HCT116 (cell line): ENCODE results near the gene NDST3. TPM values are rescaled to one million over a fixed set of nuclear protein-coding genes. Genes with fewer than 3 reads are reported as not detected.

ENCODE experiments used
- ATAC-seq: fragments of 200-7000 bp; cut with Tn5 transposase; 2 replicates; pipeline ENCODE4 v1.9.1; 2020; ENCODE audit warnings: mild to moderate bottlenecking, moderate library complexity
- BruUV-seq: library from RNA; stranded (reverse); fragments of 400-500 nt; replicated peaks from 2 replicates; lab custom pipeline; 2021; lab: Mats Ljungman, UMichigan
- CTCF ChIA-PET: fragments of 300-600 bp; sonication (Branson Sonifier 250); formaldehyde crosslinking; loops from one replicate; lab custom pipeline; 2021; ENCODE audit warnings: antibody characterized with exemption; lab: Charles Lee
- POLR2A ChIA-PET: fragments of 300-600, 350-600 bp; sonication (Branson Sonifier 250); formaldehyde crosslinking; loops from one replicate; lab custom pipeline; 2021; ENCODE audit warnings: antibody characterized with exemption; lab: Charles Lee
- RAD21 ChIA-PET, 2 experiments: fragments of 300-600 bp; sonication (Branson Sonifier 250); formaldehyde crosslinking; loops; one replicate each; lab custom pipeline; 2023; ENCODE audit warnings: low total read pairs in 2 of 2; ENCODE audit not compliant: uncharacterized antibody in 2 of 2, unreplicated experiment in 2 of 2, low non-redundant PET in 1 of 2; lab: Charles Lee
- DNase-seq: peaks from one replicate; pipeline ENCODE4 v3.0.0-alpha.2; 2010; ENCODE audit warnings: low read depth, low spot score
- H2AFZ ChIP-seq: fragments of 200-600 bp; shearing (Covaris generic), sonication (generic); 2 replicates; pipeline ENCODE4 v1.6.1; 2017; ENCODE audit warnings: low read depth, mixed run types, mixed read lengths, antibody characterized with exemption, low read length; ENCODE audit not compliant: poor library complexity, severe bottlenecking
- H3K27ac ChIP-seq: 2 replicates; pipeline ENCODE4 v1.5.1; 2012; ENCODE audit warnings: low read depth, low read length
- H3K27me3 ChIP-seq: fragments of 200-600 bp; sonication (generic); 2 replicates; pipeline ENCODE4 v1.6.1; 2016; ENCODE audit warnings: mixed run types, low read length, mixed read lengths; ENCODE audit not compliant: insufficient read depth
- H3K36me3 ChIP-seq, 2 experiments: fragments of 200-500 bp in 1 of 2; fragments of 200-600 bp in 1 of 2; sonication (Bioruptor generic) in 1 of 2; sonication (generic) in 1 of 2; 2 replicates each; pipeline versions ENCODE4 v1.5.1 to v1.6.1; 2014 to 2016; ENCODE audit warnings: low read length in 2 of 2, inconsistent platforms in 1 of 2, mixed read lengths in 1 of 2, mixed run types in 1 of 2; ENCODE audit not compliant: insufficient read depth in 2 of 2, control insufficient read depth in 1 of 2
- H3K4me1 ChIP-seq, 2 experiments: fragments of 200-600 bp in 1 of 2; sonication (generic) in 1 of 2; 2 replicates each; pipeline versions ENCODE4 v1.5.1 to v1.6.1; 2012 to 2017; ENCODE audit warnings: low read length in 2 of 2, inconsistent platforms in 1 of 2, mild to moderate bottlenecking in 1 of 2, mixed read lengths in 1 of 2, mixed run types in 1 of 2, moderate library complexity in 1 of 2; ENCODE audit not compliant: insufficient read depth in 2 of 2, control insufficient read depth in 1 of 2
- H3K4me2 ChIP-seq: fragments of 200-600 bp; sonication (generic); 2 replicates; pipeline ENCODE4 v1.6.1; 2017; ENCODE audit warnings: mixed run types, low read length, mixed read lengths
- H3K4me3 ChIP-seq, 2 experiments: fragments of 200-600 bp in 1 of 2; sonication (generic) in 1 of 2; replicated peaks in 1 of 2; 2 replicates each; pipeline ENCODE4 v1.5.1; 2011 to 2016; ENCODE audit warnings: low read length in 2 of 2, control low read depth in 1 of 2, low read depth in 1 of 2, mild to moderate bottlenecking in 1 of 2, mixed read lengths in 1 of 2, mixed run types in 1 of 2
- H3K79me2 ChIP-seq: fragments of 200-600 bp; sonication (generic); 2 replicates; pipeline ENCODE4 v1.6.1; 2017; ENCODE audit warnings: mild to moderate bottlenecking, mixed run types, low read length, moderate library complexity, mixed read lengths; ENCODE audit not compliant: insufficient read depth
- H3K9ac ChIP-seq: fragments of 200-600 bp; sonication (generic); 2 replicates; pipeline ENCODE4 v1.6.1; 2016; ENCODE audit warnings: low read length, mixed read lengths
- H3K9me2 ChIP-seq: fragments of 200-600 bp; sonication (generic), shearing (Covaris generic); 2 replicates; pipeline ENCODE4 v1.6.1; 2017; ENCODE audit warnings: mixed run types, mild to moderate bottlenecking, moderate library complexity; ENCODE audit not compliant: insufficient read depth
- H3K9me3 ChIP-seq, 2 experiments: fragments of 200-500 bp in 1 of 2; fragments of 200-600 bp in 1 of 2; sonication (Bioruptor generic) in 1 of 2; sonication (generic) in 1 of 2; 2 replicates each; pipeline ENCODE4 v1.6.1; 2014 to 2017; ENCODE audit warnings: low read length in 2 of 2, mixed read lengths in 2 of 2, inconsistent platforms in 1 of 2, low read depth in 1 of 2, mild to moderate bottlenecking in 1 of 2, mixed run types in 1 of 2, moderate library complexity in 1 of 2; ENCODE audit not compliant: control insufficient read depth in 1 of 2, insufficient read depth in 1 of 2
- H4K20me1 ChIP-seq: fragments of 200-600 bp; sonication (generic), shearing (Covaris generic); 2 replicates; pipeline ENCODE4 v1.6.1; 2017; ENCODE audit warnings: mixed run types, mild to moderate bottlenecking, moderate library complexity; ENCODE audit not compliant: insufficient read depth
- ATF3 ChIP-seq: IDR thresholded peaks from 2 replicates; pipeline ENCODE4 v1.6.1; 2012
- CBX3 ChIP-seq: IDR thresholded peaks from 2 replicates; pipeline ENCODE4 v1.6.1; 2012; ENCODE audit warnings: low read depth
- EGR1 ChIP-seq: IDR thresholded peaks from 2 replicates; pipeline ENCODE4 v1.6.1; 2012; ENCODE audit warnings: low read depth
- EZH2phosphoT487 ChIP-seq: fragments of 200-600 bp; IDR thresholded peaks from 2 replicates; pipeline ENCODE4 v1.6.1; 2018; ENCODE audit warnings: antibody characterized with exemption, borderline replicate concordance
- MAX ChIP-seq: IDR thresholded peaks from 2 replicates; pipeline ENCODE4 v1.6.1; 2012
- POLR2AphosphoS5 ChIP-seq: IDR thresholded peaks from 2 replicates; pipeline ENCODE4 v1.6.1; 2011; ENCODE audit warnings: mild to moderate bottlenecking, low read depth, low read length, moderate library complexity
- SP1 ChIP-seq: IDR thresholded peaks from 2 replicates; pipeline ENCODE4 v1.6.1; 2012; ENCODE audit warnings: low read depth
- SRF ChIP-seq: IDR thresholded peaks from 2 replicates; pipeline ENCODE4 v1.6.1; 2012; ENCODE audit warnings: low read depth
- ZNF274 ChIP-seq: fragments of 200-500 bp; sonication (Bioruptor generic); IDR thresholded peaks from 2 replicates; pipeline ENCODE4 v1.6.1; 2014; ENCODE audit warnings: mild to moderate bottlenecking, low read depth, low read length, inconsistent platforms
- intact Hi-C: fragments of 100-400 bp; cut with micrococcal nuclease; formaldehyde crosslinking; loops from 2 replicates; pipeline ENCODE4 v1.10.0; 2022
- total RNA-seq: library from RNA; stranded (reverse); gene quantifications from one replicate; pipeline ENCODE4 v1.2.1, GENCODE V29; 2021; ENCODE audit not compliant: unreplicated experiment

The NDST3 gene
- total RNA-seq, 1 experiment from 2014 or later = not detected

GRCh38 chr4:117986321-117986720, 48.0 kb upstream of the NDST3 start:
- no peak overlapping the region for H3K4me3 ChIP-seq
- ChIA-PET RAD21 (no interaction called here), POLR2A (no interaction called here), CTCF (no interaction called here)
- H3K27me3 ChIP-seq = no peaks in the 10 kb centered on the region
- no peak overlapping the region for H3K4me2 ChIP-seq
- no peaks in the 10 kb centered on the region for H3K36me3 ChIP-seq
- H4K20me1 ChIP-seq = no peaks in the 10 kb centered on the region
- no peak overlapping the region for H3K27ac ChIP-seq
- no peaks in the 10 kb centered on the region for H3K79me2 ChIP-seq
- TF ChIP-seq EGR1 = no peak
- TF ChIP-seq SP1 = no peak
- no peak for TF ChIP-seq SRF
- no peak for TF ChIP-seq CBX3
- TF ChIP-seq POLR2AphosphoS5 = no peak
- no peak for TF ChIP-seq ZNF274
- ATAC-seq (no peak), DNase-seq (no peak)
- BruUV-seq = no TSS peak
- no peaks in the 10 kb centered on the region for H3K4me1 ChIP-seq
- H3K9me2 ChIP-seq = no peaks in the 10 kb centered on the region
- no peaks in the 10 kb centered on the region for H3K9me3 ChIP-seq
- H2AFZ ChIP-seq = no peak overlapping the region
- intact Hi-C loops = no loop called here
- H3K9ac ChIP-seq = no peak overlapping the region

- ChIA-PET POLR2A (no interaction called here), RAD21 (no interaction called here), CTCF (no interaction called here)
- no peak for ATAC-seq
- no peaks in the 10 kb centered on the region for H4K20me1 ChIP-seq
- H3K9me2 ChIP-seq = no peaks in the 10 kb centered on the region
- H3K4me2 ChIP-seq = no peak overlapping the region
- H3K9me3 ChIP-seq = no peaks in the 10 kb centered on the region
- TF ChIP-seq EZH2phosphoT487 (no peak), ATF3 (no peak), POLR2AphosphoS5 (no peak), MAX (no peak)
- BruUV-seq = no TSS peak
- no peaks in the 10 kb centered on the region for H3K79me2 ChIP-seq
- intact Hi-C loops = no loop called here
- H3K4me1 ChIP-seq = no peaks in the 10 kb centered on the region
- no peak overlapping the region for H3K4me3 ChIP-seq
- no peaks in the 10 kb centered on the region for H3K27me3 ChIP-seq
- no peaks in the 10 kb centered on the region for H3K36me3 ChIP-seq
- no peak for DNase-seq
- no peak overlapping the region for H3K27ac ChIP-seq
- no peak overlapping the region for H3K9ac ChIP-seq
- no peak overlapping the region for H2AFZ ChIP-seq
Observed at GRCh38 chr4:117987464-117987863, 46.8 kb upstream of the NDST3 start.
